WTC11 (cell line): ENCODE measurements around the gene AP4M1. TPM values are rescaled to one million over a fixed set of nuclear protein-coding genes. Genes with fewer than 3 reads are reported as not detected.

Source experiments
- ATAC-seq: fragments of 200-7000 bp; cut with Tn5 transposase; 2 replicates; pipeline ENCODE4 v1.10.0; 2021; ENCODE audit warnings: mild to moderate bottlenecking, moderate library complexity
- CTCF ChIA-PET: fragments of 300-600 bp; sonication (Branson Sonifier 250); formaldehyde crosslinking; loops from one replicate; lab custom pipeline; 2021; ENCODE audit warnings: antibody characterized with exemption; lab: Charles Lee
- POLR2A ChIA-PET: fragments of 350-600 bp; sonication (Branson Sonifier 250); formaldehyde crosslinking; loops from one replicate; lab custom pipeline; 2021; ENCODE audit warnings: antibody characterized with exemption; lab: Charles Lee
- DNase-seq: peaks from one replicate; pipeline ENCODE4 v3.0.0; 2021; ENCODE audit warnings: low spot score
- H3K27ac Mint-ChIP-seq: 2 replicates; pipeline ENCODE4 v1.8.0; 2021; ENCODE audit warnings: mixed read lengths
- H3K27me3 Mint-ChIP-seq: 2 replicates; pipeline ENCODE4 v1.8.0; 2021; ENCODE audit warnings: low read depth, mild to moderate bottlenecking, moderate library complexity, mixed read lengths
- H3K36me3 Mint-ChIP-seq: 2 replicates; pipeline ENCODE4 v1.8.0; 2021; ENCODE audit warnings: mixed read lengths
- H3K4me1 Mint-ChIP-seq: 2 replicates; pipeline ENCODE4 v1.8.0; 2022; ENCODE audit warnings: mixed read lengths
- H3K4me3 Mint-ChIP-seq: 2 replicates; pipeline ENCODE4 v1.8.0; 2021; ENCODE audit warnings: mild to moderate bottlenecking, moderate library complexity, mixed read lengths
- H3K9me3 Mint-ChIP-seq: 2 replicates; pipeline ENCODE4 v1.8.0; 2021; ENCODE audit warnings: mixed read lengths
- CREM ChIP-seq: sonication (generic); formaldehyde crosslinking; IDR thresholded peaks from 2 replicates; pipeline ENCODE4 v1.8.1; 2022; ENCODE audit warnings: mild to moderate bottlenecking, missing genetic modification reagents, moderate library complexity
- CTCF ChIP-seq: fragments of 200-600 bp; IDR thresholded peaks from 2 replicates; pipeline ENCODE4 v1.8.0; 2022; ENCODE audit warnings: antibody characterized with exemption
- E2F5 ChIP-seq: sonication (generic); formaldehyde crosslinking; IDR thresholded peaks from 2 replicates; pipeline ENCODE4 v1.8.1; 2022; ENCODE audit warnings: mild to moderate bottlenecking, moderate library complexity, missing genetic modification reagents
- ERG ChIP-seq: fragments of 250-450 bp; sonication (Bioruptor Pico); IDR thresholded peaks from 2 replicates; pipeline ENCODE4 v1.8.0; 2021; ENCODE audit warnings: mild to moderate bottlenecking
- GABPB1 ChIP-seq: sonication (generic); formaldehyde crosslinking; IDR thresholded peaks from 2 replicates; pipeline ENCODE4 v1.8.1; 2023; ENCODE audit warnings: mild to moderate bottlenecking, missing genetic modification reagents
- HMGA2 ChIP-seq: fragments of 250-450 bp; sonication (Bioruptor Pico); IDR thresholded peaks from 2 replicates; pipeline ENCODE4 v1.4.0; 2021; ENCODE audit warnings: mild to moderate bottlenecking, moderate library complexity
- HMGXB4 ChIP-seq: sonication (generic); formaldehyde crosslinking; IDR thresholded peaks from 2 replicates; pipeline ENCODE4 v1.8.1; 2023; ENCODE audit warnings: mild to moderate bottlenecking, moderate library complexity, missing genetic modification reagents
- IRF2 ChIP-seq: sonication (generic); formaldehyde crosslinking; IDR thresholded peaks from 2 replicates; pipeline ENCODE4 v1.8.0; 2022; ENCODE audit warnings: low read depth, missing genetic modification reagents, borderline replicate concordance
- JAZF1 ChIP-seq: fragments of 250-450 bp; sonication (Bioruptor Pico); IDR thresholded peaks from 2 replicates; pipeline ENCODE4 v1.9.0; 2021; ENCODE audit warnings: moderate library complexity, mild to moderate bottlenecking, inconsistent platforms
- JUN ChIP-seq: sonication (generic); formaldehyde crosslinking; IDR thresholded peaks from 2 replicates; pipeline ENCODE4 v1.8.0; 2023; ENCODE audit warnings: mild to moderate bottlenecking, missing genetic modification reagents
- MLX ChIP-seq: sonication (generic); formaldehyde crosslinking; IDR thresholded peaks from 2 replicates; pipeline ENCODE4 v1.8.1; 2023; ENCODE audit warnings: mild to moderate bottlenecking, missing genetic modification reagents, moderate library complexity
- MYBL2 ChIP-seq: sonication (generic); formaldehyde crosslinking; IDR thresholded peaks from 2 replicates; pipeline ENCODE4 v1.8.1; 2023; ENCODE audit warnings: mild to moderate bottlenecking, moderate library complexity, missing genetic modification reagents
- NFE2L1 ChIP-seq: sonication (generic); formaldehyde crosslinking; IDR thresholded peaks from 2 replicates; pipeline ENCODE4 v1.8.1; 2023; ENCODE audit warnings: missing genetic modification reagents
- NR2C2 ChIP-seq: sonication (generic); formaldehyde crosslinking; IDR thresholded peaks from 2 replicates; pipeline ENCODE4 v1.8.0; 2022; ENCODE audit warnings: mild to moderate bottlenecking, missing genetic modification reagents
- PREB ChIP-seq: sonication (generic); formaldehyde crosslinking; IDR thresholded peaks from 2 replicates; pipeline ENCODE4 v1.8.1; 2022; ENCODE audit warnings: mild to moderate bottlenecking, missing genetic modification reagents, moderate library complexity, borderline replicate concordance
- RORB ChIP-seq: fragments of 250-450 bp; sonication (Bioruptor Pico); IDR thresholded peaks from 2 replicates; pipeline ENCODE4 v1.9.0; 2021; ENCODE audit warnings: mild to moderate bottlenecking
- TEAD1 ChIP-seq: sonication (generic); formaldehyde crosslinking; IDR thresholded peaks from 2 replicates; pipeline ENCODE4 v1.8.0; 2022; ENCODE audit warnings: mild to moderate bottlenecking, missing genetic modification reagents
- TP53 ChIP-seq: sonication (generic); formaldehyde crosslinking; IDR thresholded peaks from 2 replicates; pipeline ENCODE4 v1.8.1; 2023; ENCODE audit warnings: mild to moderate bottlenecking, missing genetic modification reagents
- ZBTB21 ChIP-seq: sonication (generic); formaldehyde crosslinking; IDR thresholded peaks from 2 replicates; pipeline ENCODE4 v1.8.1; 2023; ENCODE audit warnings: mild to moderate bottlenecking, missing genetic modification reagents, borderline replicate concordance
- ZNF263 ChIP-seq: sonication (generic); formaldehyde crosslinking; IDR thresholded peaks from 2 replicates; pipeline ENCODE4 v1.8.1; 2022; ENCODE audit warnings: low read depth, mild to moderate bottlenecking, moderate library complexity, missing genetic modification reagents
- ZNF396 ChIP-seq: fragments of 250-450 bp; sonication (Bioruptor Pico); IDR thresholded peaks from 2 replicates; pipeline ENCODE4 v1.8.0; 2021; ENCODE audit warnings: mild to moderate bottlenecking, moderate library complexity, borderline replicate concordance
- total RNA-seq: library from RNA; stranded (reverse); gene quantifications from 3 replicates; pipeline ENCODE4 v1.2.3, GENCODE V29; 2021

AP4M1 gene
- total RNA-seq, 1 experiment from 2014 or later = 18.0 TPM

GRCh38 chr7:100132697-100133151 is 31.3 kb downstream of the AP4M1 start:
- POLR2A ChIA-PET = interaction anchor here (0.6 to 1.0 kb wide), 3 partner anchors 22 to 42 kb away, joined by 3 to 6 read pairs (median 3); partner anchors contain the start of gene AP4M1
- TF ChIP-seq GABPB1 (no peak), HMGA2 (CRISPR knock-in tag) (no peak), CTCF (peak; percentile 80), CREM (CRISPR knock-in tag) (no peak)
- Mint-ChIP-seq H3K27me3 (peaks cover 15% of the 10 kb centered on the region), H3K9me3 (no peaks in the 10 kb centered on the region), H3K4me1 (peaks cover 7% of the 10 kb centered on the region), H3K4me3 (no peak overlapping the region), H3K36me3 (no peaks in the 10 kb centered on the region), H3K27ac (peak overlapping the region; percentile 61; the same call in 1 of the 2 replicates)
- DNase-seq (peak; percentile 74), ATAC-seq (peak; percentile 82)
- CTCF ChIA-PET = interaction anchor here (0.6 to 4.9 kb wide), 21 partner anchors 9 to 275 kb away, joined by 3 to 54 read pairs (median 4); partner anchors contain the start of genes AP4M1, GAL3ST4, GPC2 and LAMTOR4

GRCh38 chr7:100137851-100138760 is 36.7 kb downstream of the AP4M1 start:
- ATAC-seq (no peak), DNase-seq (no peak)
- no peaks in the 10 kb centered on the region for H3K4me1 Mint-ChIP-seq
- H3K27me3 Mint-ChIP-seq = peaks cover 14% of the 10 kb centered on the region
- no peaks in the 10 kb centered on the region for H3K36me3 Mint-ChIP-seq
- TF ChIP-seq RORB (CRISPR knock-in tag) = no peak
- TF ChIP-seq ERG (CRISPR knock-in tag) = no peak
- no peak for TF ChIP-seq ZNF263 (CRISPR knock-in tag)
- TF ChIP-seq HMGXB4 (CRISPR knock-in tag) = no peak
- no peaks in the 10 kb centered on the region for H3K9me3 Mint-ChIP-seq
- H3K27ac Mint-ChIP-seq = no peak overlapping the region; the same call in 1 of the 2 replicates
- H3K4me3 Mint-ChIP-seq = no peak overlapping the region
- ChIA-PET CTCF (interaction anchor here (0.7 to 1.5 kb wide), 3 partner anchors 10 to 30 kb away, joined by 3 read pairs; partner anchors contain the start of genes GAL3ST4 and LAMTOR4), POLR2A (interaction anchor here (0.7 kb wide), 2 partner anchors 51 to 115 kb away, joined by 3 read pairs; no protein-coding TSS in a partner anchor)

GRCh38 chr7:100141555-100141949 is 40.1 kb downstream of the AP4M1 start:
- no peak for ATAC-seq
- peaks cover 11% of the 10 kb centered on the region for H3K9me3 Mint-ChIP-seq
- H3K27me3 Mint-ChIP-seq = peaks cover 17% of the 10 kb centered on the region
- H3K36me3 Mint-ChIP-seq = peaks cover 8% of the 10 kb centered on the region
- ChIA-PET POLR2A (no interaction called here), CTCF (interaction anchor here (3.7 kb wide), 1 partner anchor 10 kb away, joined by 17 read pairs; no protein-coding TSS in a partner anchor)
- H3K27ac Mint-ChIP-seq = no peak overlapping the region
- no peak overlapping the region for H3K4me3 Mint-ChIP-seq
- H3K4me1 Mint-ChIP-seq = no peaks in the 10 kb centered on the region
- no peak for DNase-seq
- TF ChIP-seq NFE2L1 (CRISPR knock-in tag) (no peak), E2F5 (CRISPR knock-in tag) (no peak), ZNF396 (no peak), ERG (CRISPR knock-in tag) (no peak), TEAD1 (CRISPR knock-in tag) (no peak), MYBL2 (no peak), NR2C2 (no peak), JUN (CRISPR knock-in tag) (no peak), JAZF1 (CRISPR knock-in tag) (no peak), IRF2 (no peak), MLX (CRISPR knock-in tag) (no peak), TP53 (CRISPR knock-in tag) (no peak), CREM (CRISPR knock-in tag) (no peak), ZBTB21 (no peak), PREB (no peak)
